ENCODE measurements around the gene VEGFB. TPM values are rescaled to one million over a fixed set of nuclear protein-coding genes. Genes with fewer than 3 reads are reported as not detected.

The VEGFB gene
- total RNA-seq, 1 experiment from 2014 or later: 101 TPM

- ChIA-PET CTCF (no interaction called here), POLR2A (no interaction called here)
- Histone ChIP-seq H3K27me3 (ENCODE audit: control insufficient read depth, insufficient read depth, low read length) (no peaks in the 10 kb centered on the region), H3K9me3 (ENCODE audit: control insufficient read depth, insufficient read depth, low read depth, low read length) (no peaks in the 10 kb centered on the region), H3K4me1 (ENCODE audit: control insufficient read depth, insufficient read depth, low read length) (peaks cover 39% of the 10 kb centered on the region), H3K4me3 (ENCODE audit: low read depth in 2 of 2, low read length in 2 of 2) (peak overlapping the region; percentile 61 to 75), H3K27ac (ENCODE audit: low read length) (peak overlapping the region; percentile 69), H3K36me3 (ENCODE audit: control insufficient read depth, insufficient read depth, low read length) (no peaks in the 10 kb centered on the region; the same call in 1 of the 2 replicates)
- TF ChIP-seq SIN3A (IDR thresholded peaks at IDR 0.05; ENCODE audit: borderline replicate concordance, insufficient read depth, low read depth, low read length) (no peak), TCF7L2 (IDR thresholded peaks at IDR 0.05; ENCODE audit: low read depth, low read length) (no peak), POLR2AphosphoS5 (IDR thresholded peaks at IDR 0.05; ENCODE audit: low read depth, low read length) (no peak), REST (IDR thresholded peaks at IDR 0.05; ENCODE audit: insufficient read depth in 1 of 2, low read depth in 2 of 2, low read length in 1 of 2) (no peak), CTCF (IDR thresholded peaks at IDR 0.05) (no peak)
- DNase-seq (ENCODE audit: low read depth, low spot score) (no peak), ATAC-seq (no peak)
- intact Hi-C loops (cut with micrococcal nuclease; ENCODE audit: unreplicated experiment) (no loop called here), in situ Hi-C loops (cut with HindIII; ENCODE audit: low pct_unique_long_range_greater_than_20kb, low sequenced_read_pairs) (no loop called here)
- TSS peak; percentile 77 for BruUV-seq (replicated peaks)
Measured at GRCh38 chr11:64235437-64236161, 1.2 kb downstream of the VEGFB start.

- DNase-seq (ENCODE audit: low read depth, low spot score) (no peak), ATAC-seq (no peak)
- in situ Hi-C loops (cut with HindIII; ENCODE audit: low pct_unique_long_range_greater_than_20kb, low sequenced_read_pairs) (no loop called here), intact Hi-C loops (cut with micrococcal nuclease; ENCODE audit: unreplicated experiment) (no loop called here)
- H3K27me3 ChIP-seq (ENCODE audit: control insufficient read depth, insufficient read depth, low read length): no peaks in the 10 kb centered on the region
- H3K36me3 ChIP-seq (ENCODE audit: control insufficient read depth, insufficient read depth, low read length): no peaks in the 10 kb centered on the region; the same call in 1 of the 2 replicates
- TF ChIP-seq POLR2AphosphoS5 (IDR thresholded peaks at IDR 0.05; ENCODE audit: low read depth, low read length) (no peak), CTCF (IDR thresholded peaks at IDR 0.05) (no peak), SIN3A (IDR thresholded peaks at IDR 0.05; ENCODE audit: borderline replicate concordance, insufficient read depth, low read depth, low read length) (no peak), REST (IDR thresholded peaks at IDR 0.05; ENCODE audit: insufficient read depth in 1 of 2, low read depth in 2 of 2, low read length in 1 of 2) (no peak), TCF7L2 (IDR thresholded peaks at IDR 0.05; ENCODE audit: low read depth, low read length) (no peak)
- no TSS peak for BruUV-seq (replicated peaks)
- H3K4me1 ChIP-seq (ENCODE audit: control insufficient read depth, insufficient read depth, low read length): peaks cover 25% of the 10 kb centered on the region
- H3K4me3 ChIP-seq (ENCODE audit: low read depth in 2 of 2, low read length in 2 of 2): no peak overlapping the region
- POLR2A ChIA-PET: no interaction called here
- H3K27ac ChIP-seq (ENCODE audit: low read length): no peak overlapping the region
- no peaks in the 10 kb centered on the region for H3K9me3 ChIP-seq (ENCODE audit: control insufficient read depth, insufficient read depth, low read depth, low read length)
- CTCF ChIA-PET: no interaction called here
Measured at GRCh38 chr11:64237484-64237951, 3.1 kb downstream of the VEGFB start.

All from Panc1 (cell line).